Endothelial cell of umbilical vein (primary cell): ENCODE data around the gene IQCB1. TPM values are rescaled to one million over a fixed set of nuclear protein-coding genes. Genes with fewer than 3 reads are reported as not detected.

Experiments used
- BruUV-seq: library from RNA; stranded (reverse); fragments of 400-500 nt; replicated peaks from 2 replicates; lab custom pipeline; 2021; lab: Mats Ljungman, UMichigan
- CTCF ChIA-PET: fragments of 300-600, 350-600 bp; sonication (Branson Sonifier 250); formaldehyde crosslinking; loops from one replicate; lab custom pipeline; 2021; ENCODE audit warnings: antibody characterized with exemption, inconsistent platforms; lab: Charles Lee
- POLR2A ChIA-PET: fragments of 300-600, 350-600 bp; sonication (Branson Sonifier 250); formaldehyde crosslinking; loops from one replicate; lab custom pipeline; 2021; ENCODE audit warnings: antibody characterized with exemption, inconsistent platforms; lab: Charles Lee
- DNase-seq: peaks from one replicate; pipeline ENCODE4 v3.0.0-alpha.2; 2011; ENCODE audit warnings: low read depth, low spot score
- FAIRE-seq: peaks from 2 replicates; lab custom pipeline; 2011; peaks lifted over from hg19 to GRCh38; lab: Jason Lieb, UNC
- H2AFZ ChIP-seq: 2 replicates; pipeline ENCODE4 v1.6.0; 2012; ENCODE audit warnings: low read depth, low read length, control low read depth, inconsistent platforms
- H3K27ac ChIP-seq: 2 replicates; pipeline ENCODE4 v1.5.1; 2011; ENCODE audit warnings: low read depth, mild to moderate bottlenecking, control low read depth, low read length, moderate library complexity; ENCODE audit not compliant: insufficient read depth
- H3K27me3 ChIP-seq, 2 experiments: 2 replicates each; pipeline versions ENCODE4 v1.6.0 to v1.6.1; 2011; ENCODE audit warnings: low read length in 2 of 2, mixed read lengths in 1 of 2; ENCODE audit not compliant: control insufficient read depth in 2 of 2, insufficient read depth in 2 of 2
- H3K36me3 ChIP-seq, 2 experiments: 2 replicates in 1 of 2; 3 replicates in 1 of 2; pipeline ENCODE4 v1.5.1; 2011; ENCODE audit warnings: low read length in 2 of 2, mild to moderate bottlenecking in 1 of 2, moderate library complexity in 1 of 2; ENCODE audit not compliant: control insufficient read depth in 2 of 2, insufficient read depth in 2 of 2; ENCODE audit errors: extremely low read depth in 1 of 2
- H3K4me1 ChIP-seq: 3 replicates; pipeline ENCODE4 v1.5.1; 2011; ENCODE audit warnings: mild to moderate bottlenecking, low read length; ENCODE audit not compliant: control insufficient read depth, insufficient read depth; ENCODE audit errors: extremely low read depth
- H3K4me2 ChIP-seq: 2 replicates; pipeline ENCODE4 v1.6.1; 2011; ENCODE audit warnings: low read length, control low read depth, mixed read lengths; ENCODE audit not compliant: insufficient read depth
- H3K4me3 ChIP-seq, 3 experiments: fragments of 200-600 bp in 1 of 3; sonication (generic), shearing (Covaris generic) in 1 of 3; replicated peaks in 1 of 3; 2 replicates each; pipeline ENCODE4 v1.5.1; 2011 to 2016; ENCODE audit warnings: control low read depth in 3 of 3, low read length in 3 of 3, mild to moderate bottlenecking in 2 of 3, inconsistent platforms in 1 of 3, low read depth in 1 of 3, moderate library complexity in 1 of 3; ENCODE audit not compliant: insufficient read depth in 1 of 3
- H3K79me2 ChIP-seq: 2 replicates; pipeline ENCODE4 v1.6.0; 2012; ENCODE audit warnings: low read length, inconsistent platforms; ENCODE audit not compliant: control insufficient read depth, insufficient read depth
- H3K9ac ChIP-seq: replicated peaks from 2 replicates; pipeline ENCODE3; 2011; ENCODE audit warnings: low read length, control low read depth; ENCODE audit not compliant: insufficient read depth; ENCODE audit errors: extremely low read depth
- H3K9me1 ChIP-seq: replicated peaks from 3 replicates; pipeline ENCODE4 v1.6.0; 2011; ENCODE audit warnings: mild to moderate bottlenecking, low read length; ENCODE audit not compliant: control insufficient read depth, insufficient read depth; ENCODE audit errors: extremely low read depth
- H3K9me3 ChIP-seq: replicated peaks from 2 replicates; pipeline ENCODE4 v1.5.1; 2012; ENCODE audit warnings: low read length, inconsistent platforms; ENCODE audit not compliant: control insufficient read depth, insufficient read depth
- H4K20me1 ChIP-seq: replicated peaks from 2 replicates; pipeline ENCODE3; 2011; ENCODE audit warnings: mild to moderate bottlenecking, low read length; ENCODE audit not compliant: control insufficient read depth, insufficient read depth; ENCODE audit errors: extremely low read depth
- CTCF ChIP-seq, 2 donors: IDR thresholded peaks; 1 replicate in 1 of 2; 2 replicates in 1 of 2; pipeline ENCODE4 v1.5.1; 2011; ENCODE audit warnings: low read length in 2 of 2, mild to moderate bottlenecking in 2 of 2, moderate library complexity in 2 of 2, control low read depth in 1 of 2, inconsistent platforms in 1 of 2, low read depth in 1 of 2; ENCODE audit not compliant: insufficient read depth in 1 of 2; ENCODE audit errors: extremely low read depth in 1 of 2
- EZH2 ChIP-seq: IDR thresholded peaks from 2 replicates; pipeline ENCODE4 v1.6.1; 2012; ENCODE audit warnings: borderline replicate concordance, low read depth, mild to moderate bottlenecking, moderate library complexity, low read length, inconsistent platforms; ENCODE audit not compliant: severe bottlenecking
- FOS ChIP-seq: IDR thresholded peaks from 2 replicates; pipeline ENCODE4 v1.6.1; 2011; ENCODE audit warnings: mild to moderate bottlenecking, low read length, moderate library complexity, borderline replicate concordance; ENCODE audit not compliant: insufficient read depth
- GATA2 ChIP-seq: IDR thresholded peaks from 2 replicates; pipeline ENCODE4 v1.7.0; 2011; ENCODE audit warnings: low read depth, mild to moderate bottlenecking, moderate library complexity, mixed read lengths, low read length; ENCODE audit not compliant: insufficient read length, insufficient read depth
- JUN ChIP-seq: IDR thresholded peaks from 2 replicates; pipeline ENCODE4 v1.6.1; 2011; ENCODE audit warnings: borderline replicate concordance, low read depth; ENCODE audit not compliant: insufficient read length, insufficient read depth
- MAX ChIP-seq: IDR thresholded peaks from 2 replicates; pipeline ENCODE4 v1.6.1; 2011; ENCODE audit not compliant: insufficient read depth, insufficient read length
- MYC ChIP-seq: IDR thresholded peaks from one replicate; pipeline ENCODE4 v1.6.1; 2011; ENCODE audit warnings: mild to moderate bottlenecking, low read depth, low read length
- POLR2A ChIP-seq: IDR thresholded peaks from 2 replicates; pipeline ENCODE4 v1.6.1; 2012; ENCODE audit warnings: low read depth, mild to moderate bottlenecking, control low read depth, low read length
- POLR2AphosphoS5 ChIP-seq: IDR thresholded peaks from 2 replicates; pipeline ENCODE4 v1.6.1; 2012; ENCODE audit warnings: low read depth, mild to moderate bottlenecking, control low read depth, low read length, moderate library complexity; ENCODE audit not compliant: insufficient read depth
- dilution Hi-C: fragments of 300-500 bp; cut with MboI; formaldehyde crosslinking; loops from one replicate; pipeline ENCODE4 v1.15.0; 2019; ENCODE audit warnings: low sequenced_read_pairs; ENCODE audit not compliant: extremely low pct_ligation_motif_present
- intact Hi-C: fragments of 100-400 bp; cut with micrococcal nuclease; formaldehyde crosslinking; loops from one replicate; pipeline ENCODE4 v1.10.0; 2022
- polyA plus RNA-seq, 4 experiments: library from polyadenylated mRNA; depleted of rRNA in 3 of 4; stranded (reverse) in 3 of 4; unstranded in 1 of 4; fragments of >200 nt; gene quantifications; 2 replicates each; pipeline versions ENCODE4 v1.2.1 to v1.2.3, GENCODE V29; 2011 to 2012; ENCODE audit warnings: missing spikeins in 1 of 4
- total RNA-seq: library from RNA; stranded (reverse); gene quantifications from 2 replicates; pipeline ENCODE4 v1.2.3, GENCODE V29; 2021

Gene IQCB1
- total and polyA plus RNA-seq, 2 donors (not counting 3 experiments of a cell fraction or from before 2014, with no cell fraction given) = 9.9 to 22.0 TPM

- H3K79me2 ChIP-seq = peaks cover 5% of the 10 kb centered on the region
- H2AFZ ChIP-seq = no peak overlapping the region
- intact Hi-C loops = no loop called here
- H3K4me2 ChIP-seq = no peak overlapping the region
- H3K4me1 ChIP-seq = no peaks in the 10 kb centered on the region
- no peak for DNase-seq
- H4K20me1 ChIP-seq = no peaks in the 10 kb centered on the region
- H3K4me3 ChIP-seq = no peak overlapping the region
- H3K9me1 ChIP-seq = no peaks in the 10 kb centered on the region
- H3K9me3 ChIP-seq = no peaks in the 10 kb centered on the region
- no peak for FAIRE-seq
- peaks cover 0 to 4% of the 10 kb centered on the region in 2 experiments for H3K36me3 ChIP-seq
- no peak overlapping the region for H3K27ac ChIP-seq
- no peak overlapping the region for H3K9ac ChIP-seq
- no peaks in the 10 kb centered on the region for H3K27me3 ChIP-seq
- ChIA-PET POLR2A (no interaction called here), CTCF (interaction anchor here (0.9 to 1.8 kb wide), 3 partner anchors 10 to 12 kb away, joined by 3 to 7 read pairs (median 3); no protein-coding TSS in a partner anchor)
- dilution Hi-C loops = no loop called here
- no TSS peak for BruUV-seq
- no peak for TF ChIP-seq EZH2
- TF ChIP-seq MYC = no peak
- no peak for TF ChIP-seq CTCF (IDR thresholded peaks at IDR 0.05; ENCODE audit: extremely low read depth in 1 of 2, insufficient read depth in 1 of 2, low read depth in 1 of 2, low read length in 2 of 2)
- TF ChIP-seq JUN = no peak
- TF ChIP-seq MAX = no peak
- no peak for TF ChIP-seq GATA2
- no peak for TF ChIP-seq FOS
- no peak for TF ChIP-seq POLR2AphosphoS5
- TF ChIP-seq POLR2A = no peak
Measured at GRCh38 chr3:121818578-121818977, 16.3 kb downstream of the IQCB1 start.
